ENCODE measurements around the gene GAP43. TPM values are rescaled to one million over a fixed set of nuclear protein-coding genes. Genes with fewer than 3 reads are reported as not detected.

The GAP43 gene
- total and polyA plus RNA-seq, 2 of the 4 experiments (the other 2 are of a cell fraction): 0.36 to 0.51 TPM

DNA sequence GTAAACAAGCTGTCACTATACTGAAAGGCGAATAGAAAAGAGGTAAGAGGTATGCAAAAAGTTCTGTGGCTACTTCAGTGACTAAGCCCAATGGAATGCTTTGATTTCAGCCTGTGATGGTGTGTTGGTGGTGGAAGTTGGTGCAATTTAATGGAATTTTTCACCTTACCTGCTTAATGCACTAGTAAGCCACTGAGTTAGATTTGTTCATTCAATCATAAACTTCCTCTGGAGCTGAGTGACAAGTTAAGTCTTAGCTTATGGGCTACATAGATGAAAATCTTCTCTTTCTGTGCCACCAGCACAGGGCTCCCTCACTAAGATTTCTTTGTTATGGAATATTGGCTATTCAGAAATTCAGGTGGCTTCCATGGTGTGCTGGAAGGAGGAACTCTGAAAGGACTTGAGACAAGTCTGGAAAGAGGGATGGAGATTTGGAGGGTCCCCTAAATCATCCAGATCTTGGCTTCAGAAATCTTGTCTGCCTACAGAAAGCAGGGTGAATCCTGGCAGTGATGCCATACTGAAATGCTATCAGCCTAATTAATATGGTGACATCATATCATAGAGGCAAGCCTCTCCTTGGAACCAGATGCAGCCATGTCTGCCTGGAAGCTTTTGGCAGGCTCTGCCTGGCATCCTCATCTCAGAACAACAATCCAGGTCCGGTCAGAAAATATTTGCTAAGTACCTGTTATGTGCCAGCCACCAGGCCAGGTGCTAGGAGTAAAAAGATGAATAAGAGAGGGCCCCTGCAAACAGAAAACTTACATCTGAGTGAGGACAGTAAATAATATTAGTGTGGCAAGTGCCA is 8.1 kb upstream of the GAP43 start:
- no peaks in the 10 kb centered on the region for H3K9me1 ChIP-seq (ENCODE audit: insufficient read depth, low read length)
- POLR2A ChIA-PET (ENCODE audit: unreplicated experiment): no interaction called here
- no CpG with 5 or more reads among the region's 2 CpGs for WGBS, 2 experiments (ENCODE audit: extremely low coverage in 2 of 2, insufficient read length in 1 of 2)
- CTCF ChIA-PET: no interaction called here
- H2BK20ac ChIP-seq (ENCODE audit: low read depth, low read length): no peak overlapping the region
- ATAC-seq (ENCODE audit: low read depth) (no peak), DNase-seq (peak; percentile 11)
- H4K8ac ChIP-seq (ENCODE audit: low read depth in 2 of 2, low read length in 2 of 2): no peak overlapping the region
- H4K20me1 ChIP-seq (ENCODE audit: insufficient read depth, low read length): no peaks in the 10 kb centered on the region
- H3K14ac ChIP-seq (replicated peaks; ENCODE audit: low read depth, low read length): no peak overlapping the region
- H3K56ac ChIP-seq (ENCODE audit: extremely low read depth, insufficient read depth, low read length): no peak overlapping the region
- no peak overlapping the region for H2BK120ac ChIP-seq (ENCODE audit: low read depth, low read length)
- H3K4ac ChIP-seq (ENCODE audit: low read depth, low read length): no peak overlapping the region
- in situ Hi-C loops (cut with MboI; ENCODE audit: low sequenced_read_pairs): no loop called here
- H2AK9ac ChIP-seq (replicated peaks; ENCODE audit: low read depth, low read length, poor library complexity): no peak overlapping the region
- no peak overlapping the region for H3K9ac ChIP-seq (ENCODE audit: low read depth, low read length)
- H3K4me3 ChIP-seq (ENCODE audit: insufficient read depth, low read depth, low read length): no peak overlapping the region
- H3K79me1 ChIP-seq (ENCODE audit: low read depth in 1 of 2, low read length in 2 of 2): no peaks in the 10 kb centered on the region
- H3K18ac ChIP-seq (ENCODE audit: low read depth, low read length): no peak overlapping the region
- TF ChIP-seq CHD1 (IDR thresholded peaks at IDR 0.05; ENCODE audit: low read depth, low read length) (no peak), NFE2L2 (IDR thresholded peaks at IDR 0.05; ENCODE audit: low read depth, low read length) (no peak), FOS (IDR thresholded peaks at IDR 0.05; ENCODE audit: low read depth, low read length) (no peak), RCOR1 (IDR thresholded peaks at IDR 0.05; ENCODE audit: insufficient replicate concordance, low read length) (no peak), MAFK (IDR thresholded peaks at IDR 0.05; ENCODE audit: low read depth, low read length) (no peak), POLR2A (IDR thresholded peaks at IDR 0.05; ENCODE audit: low read depth, low read length) (no peak), MAZ (IDR thresholded peaks at IDR 0.05; ENCODE audit: borderline replicate concordance, low read depth, low read length) (no peak), RAD21 (IDR thresholded peaks at IDR 0.05; ENCODE audit: low read length) (no peak), SMC3 (IDR thresholded peaks at IDR 0.05; ENCODE audit: low read depth, low read length) (no peak), MXI1 (IDR thresholded peaks at IDR 0.05; ENCODE audit: borderline replicate concordance, low read depth, low read length) (no peak)
- TF ChIP-seq, protein P1, sequence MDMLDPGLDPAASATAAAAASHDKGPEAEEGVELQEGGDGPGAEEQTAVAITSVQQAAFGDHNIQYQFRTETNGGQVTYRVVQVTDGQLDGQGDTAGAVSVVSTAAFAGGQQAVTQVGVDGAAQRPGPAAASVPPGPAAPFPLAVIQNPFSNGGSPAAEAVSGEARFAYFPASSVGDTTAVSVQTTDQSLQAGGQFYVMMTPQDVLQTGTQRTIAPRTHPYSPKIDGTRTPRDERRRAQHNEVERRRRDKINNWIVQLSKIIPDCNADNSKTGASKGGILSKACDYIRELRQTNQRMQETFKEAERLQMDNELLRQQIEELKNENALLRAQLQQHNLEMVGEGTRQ (IDR thresholded peaks at IDR 0.05; ENCODE audit: low read depth, low read length): no peak
- TF ChIP-seq, protein P2, sequence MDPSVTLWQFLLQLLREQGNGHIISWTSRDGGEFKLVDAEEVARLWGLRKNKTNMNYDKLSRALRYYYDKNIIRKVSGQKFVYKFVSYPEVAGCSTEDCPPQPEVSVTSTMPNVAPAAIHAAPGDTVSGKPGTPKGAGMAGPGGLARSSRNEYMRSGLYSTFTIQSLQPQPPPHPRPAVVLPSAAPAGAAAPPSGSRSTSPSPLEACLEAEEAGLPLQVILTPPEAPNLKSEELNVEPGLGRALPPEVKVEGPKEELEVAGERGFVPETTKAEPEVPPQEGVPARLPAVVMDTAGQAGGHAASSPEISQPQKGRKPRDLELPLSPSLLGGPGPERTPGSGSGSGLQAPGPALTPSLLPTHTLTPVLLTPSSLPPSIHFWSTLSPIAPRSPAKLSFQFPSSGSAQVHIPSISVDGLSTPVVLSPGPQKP (IDR thresholded peaks at IDR 0.05; ENCODE audit: borderline replicate concordance, low read depth, low read length): no peak
- H4K5ac ChIP-seq (ENCODE audit: low read depth, low read length): no peak overlapping the region
- dilution Hi-C loops (cut with HindIII; ENCODE audit: low sequenced_read_pairs, unreplicated experiment): no loop called here
- no peaks in the 10 kb centered on the region for H3K36me3 ChIP-seq (ENCODE audit: control insufficient read depth, insufficient read depth, low read length)
- no peaks in the 10 kb centered on the region for H3K4me1 ChIP-seq (ENCODE audit: control insufficient read depth, insufficient read depth, low read length)
- no peak overlapping the region for H4K91ac ChIP-seq (ENCODE audit: insufficient read depth, low read depth, low read length)
- no peak overlapping the region for H2BK5ac ChIP-seq (ENCODE audit: low read depth, low read length, poor library complexity, severe bottlenecking)
- no peaks in the 10 kb centered on the region for H3K9me3 ChIP-seq (ENCODE audit: control insufficient read depth, insufficient read depth, low read length)
- H3K4me2 ChIP-seq (ENCODE audit: low read depth, low read length): no peak overlapping the region
- no peaks in the 10 kb centered on the region; the same call in 1 of the 2 replicates for H3K27me3 ChIP-seq (ENCODE audit: control insufficient read depth, insufficient read depth, low read length)
- no peak overlapping the region for H3K27ac ChIP-seq (ENCODE audit: insufficient read depth, low read length)
- BruUV-seq (replicated peaks): no TSS peak
- intact Hi-C loops (cut with micrococcal nuclease): no loop called here
- no peak overlapping the region for H3K23ac ChIP-seq (ENCODE audit: low read depth, low read length)
- H2AFZ ChIP-seq (replicated peaks; ENCODE audit: low read length, poor library complexity): no peak overlapping the region
- no peak overlapping the region for H2AK5ac ChIP-seq (ENCODE audit: low read depth, low read length)
- no peak overlapping the region for H2BK15ac ChIP-seq (ENCODE audit: low read depth, low read length)
